SK-N-MC (cell line): ENCODE results near the gene EEIG1.

Experiments
- EZH2 ChIP-seq: fragments of 200-600 bp; sonication (generic); IDR thresholded peaks from one replicate; pipeline ENCODE4 v1.6.1; 2017; ENCODE audit warnings: antibody characterized with exemption
- FOXP2 ChIP-seq: optimal IDR thresholded peaks from 2 replicates; pipeline ENCODE3; 2011; ENCODE audit warnings: mild to moderate bottlenecking, moderate library complexity; ENCODE audit not compliant: insufficient read depth; ENCODE audit errors: extremely low read length, control extremely low read depth
- POLR2AphosphoS5 ChIP-seq: IDR thresholded peaks from 2 replicates; pipeline ENCODE4 v1.6.1; 2012; ENCODE audit warnings: mild to moderate bottlenecking, low read depth, low read length, borderline replicate concordance

GRCh38 chr9:128001779-128002298, 21.1 kb upstream of the EEIG1 start:
- TF ChIP-seq POLR2AphosphoS5 (no peak), EZH2 (no peak), FOXP2 (no peak)
